HG03469 (cell line): ENCODE data around the gene CLDN15.
"Not testable (repeated sequence)": the region's sequence is repeated elsewhere in the genome, so short reads cannot be mapped to it uniquely, and the experiment has no call there.

Experiments
- ATAC-seq: cut with Tn5 transposase; IDR thresholded peaks from one replicate; pipeline ENCODE4 v1.9.1; 2021; ENCODE audit warnings: mild to moderate bottlenecking, moderate library complexity, moderate number of reproducible peaks; ENCODE audit not compliant: unreplicated experiment

Gene CLDN15

GRCh38 chr7:101222275-101222830 is 15.2 kb downstream of the CLDN15 start:
- ATAC-seq: no peak

GRCh38 chr7:101220295-101220694 is 17.3 kb downstream of the CLDN15 start:
- ATAC-seq: no peak

DNA sequence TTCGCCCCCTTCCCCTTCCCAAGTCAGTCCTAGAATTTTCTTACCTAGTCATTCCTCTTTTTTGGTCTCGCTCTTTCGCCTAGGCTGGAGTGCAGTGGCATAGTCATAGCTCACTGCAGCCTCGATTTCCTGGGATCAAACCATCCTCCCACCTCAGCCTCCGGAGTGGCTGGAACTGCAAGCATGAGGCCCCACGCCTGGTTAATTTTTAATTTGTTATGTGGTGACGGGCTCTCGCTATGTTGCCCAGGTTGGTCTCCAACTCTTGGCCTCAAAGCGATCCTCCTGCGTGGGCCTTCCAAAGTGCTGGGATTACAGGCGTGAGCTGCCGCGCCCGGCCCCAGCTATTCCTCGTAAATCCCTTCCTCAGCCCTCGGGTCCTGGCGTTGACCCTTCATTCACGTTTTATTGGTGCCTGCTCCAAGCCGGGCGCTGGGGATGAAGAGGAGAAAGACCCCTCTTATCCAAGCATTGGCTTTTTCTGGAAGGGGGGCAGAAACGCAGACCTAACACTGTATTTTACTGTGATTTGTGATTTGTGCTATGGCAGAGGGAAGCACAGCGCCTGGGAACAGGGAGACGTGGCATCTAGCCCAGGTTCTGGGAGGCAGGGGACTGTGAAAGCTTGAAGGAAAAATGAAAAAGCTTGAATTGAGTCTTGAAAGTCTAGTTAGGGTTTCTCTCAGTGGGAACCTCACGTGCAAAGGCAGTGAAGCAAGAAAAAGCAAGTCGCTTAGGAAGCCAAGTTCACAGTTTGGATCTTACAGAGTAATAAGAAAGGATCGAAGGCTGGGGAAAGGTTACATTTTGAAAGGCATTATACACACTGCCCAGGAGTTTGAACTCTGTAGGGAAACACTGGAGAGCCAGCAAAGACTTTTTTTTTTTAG is 19.1 kb downstream of the CLDN15 start:
- no peak for ATAC-seq

DNA sequence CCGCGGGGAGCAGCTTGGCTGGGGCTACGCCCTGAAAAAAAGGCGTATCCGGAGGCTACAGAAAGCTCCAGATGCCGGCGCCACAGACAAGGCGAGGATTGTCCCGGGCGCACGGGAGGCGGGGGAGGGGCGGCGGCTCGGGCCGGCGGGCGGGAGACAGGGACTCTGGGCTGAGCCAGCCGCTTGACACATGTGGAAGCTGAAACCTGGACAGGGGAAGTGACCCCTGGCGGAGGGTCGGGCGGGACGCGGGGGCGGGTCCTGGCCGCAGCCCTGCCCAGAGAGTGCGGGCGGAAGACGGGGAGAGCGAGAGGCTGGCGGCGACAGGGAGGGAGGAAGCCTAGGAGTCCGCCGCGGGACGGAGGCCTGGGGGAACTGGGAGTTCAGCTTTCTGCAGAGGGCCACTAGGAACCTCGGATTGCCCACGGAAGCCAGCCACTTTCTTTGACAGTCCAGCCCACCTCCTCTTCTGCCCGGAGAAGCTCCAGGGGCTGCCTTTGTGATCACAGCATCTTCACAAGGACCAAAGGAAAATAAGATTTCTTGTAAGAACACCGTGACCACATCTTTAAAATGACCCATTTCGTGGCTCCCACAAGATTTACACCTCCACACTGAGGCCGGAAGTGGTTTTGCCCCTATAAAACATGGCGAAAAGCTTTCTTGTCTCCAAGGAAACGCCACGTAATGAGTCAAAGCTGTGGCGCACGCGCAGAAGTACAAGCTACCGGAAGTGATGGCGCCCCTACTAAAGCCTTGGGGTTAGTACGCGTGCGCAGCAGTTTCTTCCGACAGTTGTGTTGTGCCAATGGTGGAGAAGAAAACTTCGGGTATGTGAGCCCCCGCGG is 20.0 kb downstream of the CLDN15 start, which contains the start of the genes PLOD3 and ZNHIT1:
Gene PLOD3 (minus strand): TSS at position 194 of the 848 bp plus-strand sequence. CDS start 307 bp downstream, outside the sequence.
Gene ZNHIT1 (plus strand): TSS at position 778 of the 848 bp plus-strand sequence. CDS start 31 bp downstream, at position 809.
- ATAC-seq: peak; percentile 37

DNA sequence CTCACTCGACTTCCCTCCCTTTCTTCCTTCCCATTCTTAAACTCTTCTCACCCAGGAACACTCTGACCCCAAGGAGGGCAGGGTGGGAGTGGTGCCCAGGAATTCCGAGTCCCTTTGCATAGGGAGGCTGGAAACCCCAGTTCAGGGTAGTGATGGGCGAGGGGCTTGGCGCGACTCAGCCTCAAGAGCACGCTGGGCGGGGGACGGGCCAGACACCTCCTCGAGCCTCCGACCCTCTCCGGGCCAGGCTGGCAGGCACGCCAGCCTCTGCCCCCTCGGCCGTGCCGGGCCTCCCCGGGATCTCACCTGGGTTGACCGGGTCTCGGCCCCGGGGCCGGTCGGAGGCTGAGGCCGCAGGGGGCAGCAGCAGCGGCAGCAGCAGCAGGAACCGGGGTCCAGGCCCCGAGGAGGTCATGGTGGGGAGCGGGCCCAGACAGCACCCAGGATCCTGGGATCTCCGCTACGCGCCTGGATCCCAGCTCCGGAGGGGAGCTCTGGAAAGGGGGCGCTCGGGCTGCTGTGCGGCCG is 20.7 kb downstream of the CLDN15 start:
- ATAC-seq: no peak

DNA sequence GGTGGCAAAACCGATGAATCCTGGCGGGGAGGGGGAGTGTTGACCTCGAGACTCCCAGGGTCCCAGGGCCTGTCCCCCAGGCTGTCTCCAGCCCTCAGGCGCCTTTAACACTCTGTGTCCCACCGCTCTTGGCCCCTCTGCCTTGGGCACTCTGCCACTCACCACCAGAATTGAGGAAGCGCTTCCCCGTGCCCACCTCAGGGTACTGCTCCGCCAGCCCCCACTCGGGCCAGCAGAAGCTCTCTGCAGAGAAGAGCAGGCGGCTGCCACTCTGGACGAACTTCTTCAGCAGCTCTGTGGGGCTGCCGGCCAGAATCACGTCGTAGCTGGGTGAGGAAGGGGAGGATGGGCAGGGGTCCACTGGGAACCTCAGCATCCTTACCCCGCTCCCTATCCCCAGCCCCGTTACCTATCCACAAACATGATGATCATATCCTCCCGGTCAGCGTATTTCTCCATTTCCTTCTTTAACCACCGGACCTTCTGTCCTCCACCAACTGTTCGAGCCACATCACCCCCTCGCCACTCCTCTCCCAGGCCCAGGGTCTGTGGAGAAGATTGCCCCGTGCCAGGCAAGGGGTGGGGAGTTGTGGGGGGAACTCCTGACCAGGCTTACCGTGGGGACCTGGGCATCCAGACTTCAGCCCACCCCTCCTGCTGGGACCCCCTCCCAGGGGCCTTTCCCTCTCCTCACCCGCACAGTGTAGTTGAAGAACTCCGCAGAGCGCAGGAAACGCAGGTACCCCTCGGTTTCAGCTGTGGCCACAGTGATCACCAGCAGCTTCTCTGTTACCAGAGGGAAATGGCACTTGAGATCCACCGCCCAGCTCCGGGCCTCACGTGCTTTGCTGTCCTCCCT is 21.4 kb downstream of the CLDN15 start:
- ATAC-seq: no peak

GRCh38 chr7:101212014-101212413 is 25.6 kb downstream of the CLDN15 start:
- ATAC-seq: no peak

GRCh38 chr7:101211501-101211900 is 26.1 kb downstream of the CLDN15 start:
- no peak for ATAC-seq

DNA sequence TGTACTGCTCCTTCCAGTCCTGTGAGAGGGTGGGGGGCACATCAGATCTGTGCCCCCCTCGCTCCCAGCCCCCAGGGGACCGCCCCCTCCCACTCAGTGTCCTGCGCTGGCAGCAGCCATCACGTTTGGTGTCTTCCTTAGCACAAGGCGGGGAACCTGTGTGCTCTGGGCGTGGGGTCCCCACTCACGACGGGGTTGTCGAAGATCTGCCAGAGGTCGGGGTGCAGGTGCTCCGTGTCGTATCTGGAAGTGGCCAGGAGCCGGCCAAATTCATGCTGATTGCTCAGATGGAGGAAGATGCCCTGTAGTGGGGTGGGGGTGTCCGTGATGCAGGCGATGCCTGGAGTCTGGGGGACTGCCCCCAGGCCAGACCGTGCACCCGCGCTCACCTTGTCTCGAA is 27.5 kb downstream of the CLDN15 start:
- ATAC-seq: no peak

GRCh38 chr7:101208794-101209193 is 28.8 kb downstream of the CLDN15 start:
- no peak for ATAC-seq

DNA sequence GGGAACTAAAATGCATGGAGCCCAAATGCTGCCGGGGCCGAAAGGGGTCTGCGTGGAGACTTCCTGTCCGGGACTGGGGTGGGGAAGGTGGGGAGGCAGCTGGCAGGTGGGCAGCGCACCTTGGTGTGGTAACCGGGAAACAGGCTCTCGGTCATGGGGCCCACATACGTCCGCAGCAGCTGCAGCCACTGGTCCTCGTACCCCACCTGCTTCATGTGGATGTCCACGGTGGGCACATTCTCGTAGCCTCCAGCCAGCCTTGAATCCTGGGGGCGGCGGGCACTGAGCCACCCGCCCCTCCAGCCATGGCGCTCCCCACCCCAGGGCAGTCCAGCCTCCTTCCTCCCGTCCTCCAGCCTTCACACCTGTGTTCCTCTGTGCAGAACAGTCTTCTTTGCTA is 30.1 kb downstream of the CLDN15 start:
- ATAC-seq: no peak

DNA sequence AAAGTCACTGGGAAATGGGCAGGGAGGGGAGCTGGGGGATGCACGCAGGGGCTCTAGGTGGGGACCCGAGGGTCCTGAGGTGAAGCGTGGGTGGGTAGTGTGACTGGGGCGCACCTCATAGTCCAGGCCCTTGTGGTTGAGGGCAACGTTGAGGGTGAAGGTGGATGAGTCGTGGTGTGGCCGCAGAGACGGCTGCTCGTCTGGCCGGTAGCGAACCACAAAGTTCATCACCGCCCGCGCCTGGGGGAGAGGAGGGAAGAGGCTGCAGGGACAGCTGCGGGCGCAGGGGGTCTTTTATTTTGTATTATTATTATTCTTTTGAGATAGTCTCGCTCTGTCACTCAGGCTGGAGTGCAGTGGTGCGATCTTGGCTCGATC is 30.9 kb downstream of the CLDN15 start:
- ATAC-seq: no peak

- ATAC-seq: no peak
These were observed 31.5 kb downstream of the CLDN15 start for GRCh38 chr7:101205901-101206664.

DNA sequence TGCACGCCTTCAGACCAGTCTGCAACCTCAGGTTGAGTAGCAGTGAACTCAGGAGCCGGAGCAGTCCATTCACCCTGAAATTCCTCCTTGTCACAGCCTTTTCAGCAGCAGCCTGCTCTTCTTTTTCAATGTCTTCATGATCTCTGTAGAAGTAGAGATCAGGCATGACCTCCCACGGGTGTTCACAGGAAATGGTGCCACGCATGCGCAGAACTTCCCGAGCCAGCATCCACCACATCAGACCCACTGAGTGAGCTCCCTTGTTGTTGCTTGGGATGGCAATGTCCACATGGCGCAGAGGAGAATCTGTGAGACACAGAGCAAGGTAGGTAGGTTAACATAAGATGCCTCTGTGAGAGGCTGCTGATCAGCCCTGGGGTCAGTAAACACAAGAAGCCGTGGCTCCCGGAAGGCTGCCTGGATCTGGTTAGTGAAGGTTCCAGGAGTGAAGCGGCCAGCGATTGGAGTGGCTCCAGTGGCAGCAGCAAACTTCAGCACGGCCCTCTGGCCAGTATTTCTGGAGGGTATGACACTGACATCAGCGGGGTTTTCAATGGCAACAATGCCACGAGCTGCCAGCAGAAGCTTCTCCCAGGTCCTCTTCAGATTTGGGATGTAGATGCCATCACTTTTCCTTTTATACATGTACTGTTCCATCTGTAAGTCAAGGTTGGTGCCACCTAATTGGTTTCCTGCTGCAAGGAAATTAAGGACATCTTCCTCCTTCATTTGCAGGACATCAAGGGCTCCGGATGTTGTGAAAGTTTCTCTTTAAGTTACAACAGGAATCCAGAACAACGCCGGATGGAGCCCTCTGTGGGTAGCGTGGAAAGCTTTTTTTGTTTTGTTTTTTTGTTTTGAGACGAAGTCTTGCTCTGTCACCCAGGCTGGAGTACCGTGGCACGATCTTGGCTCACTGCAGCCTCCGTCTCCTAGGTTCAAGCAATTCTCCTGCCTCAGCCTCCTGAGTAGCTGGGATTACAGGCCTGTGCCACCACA is 33.6 kb downstream of the CLDN15 start:
- not testable (repeated sequence) for ATAC-seq

- ATAC-seq: no peak
These were observed 35.0 kb downstream of the CLDN15 start for GRCh38 chr7:101202603-101202918.

DNA sequence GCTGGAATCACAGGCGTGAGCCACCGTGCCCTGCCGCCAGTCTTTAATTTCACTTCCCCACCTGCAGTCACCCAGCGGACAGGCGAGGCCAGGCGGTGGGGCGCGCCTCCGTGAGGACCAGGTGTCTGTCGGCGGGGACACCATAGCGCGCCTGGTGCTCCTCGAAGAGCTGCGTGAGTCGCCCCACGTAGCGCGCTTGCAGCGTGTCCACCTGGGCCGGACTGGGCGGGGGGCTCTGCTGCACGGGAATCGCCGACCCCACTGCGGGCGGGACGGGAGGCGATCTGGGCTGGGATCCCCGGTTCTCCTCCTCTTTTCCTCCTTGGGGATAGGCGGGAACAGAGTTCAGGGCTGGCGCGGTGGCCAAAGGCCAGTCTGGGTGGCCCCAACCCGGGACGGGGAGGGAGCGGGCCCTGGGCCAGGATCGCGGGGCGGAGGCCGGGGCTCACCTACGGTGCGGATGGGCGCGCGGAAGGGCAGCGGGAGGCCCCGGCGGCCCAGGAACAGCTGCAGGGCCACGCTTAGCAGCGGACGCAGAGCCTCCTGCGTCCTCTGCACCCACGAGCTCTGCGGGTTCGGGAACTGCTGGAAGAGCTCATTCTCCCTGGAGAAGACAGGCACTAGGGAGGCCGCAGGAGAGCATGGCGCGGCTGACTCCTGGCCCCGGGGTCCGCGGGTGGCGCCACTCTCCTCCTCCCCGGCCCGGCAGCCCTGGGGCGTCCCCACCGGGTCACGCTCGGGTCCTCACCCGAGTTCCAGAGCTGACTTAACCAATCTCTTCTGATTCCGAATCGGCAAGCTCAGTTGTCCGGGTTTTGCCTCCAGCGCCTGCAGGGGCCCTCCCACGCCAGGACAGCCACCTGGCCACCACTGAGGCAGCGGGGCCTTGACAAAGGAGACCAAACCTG is 35.7 kb downstream of the CLDN15 start:
- ATAC-seq: no peak

GRCh38 chr7:101200862-101201599 is 36.6 kb downstream of the CLDN15 start, which contains the start of gene MOGAT3:
MOGAT3 (minus strand) TSS chr7:101201036; CDS start chr7:101200854, 182 bp downstream.
- ATAC-seq: no peak
